GDM1 (cell line): Measurements from ENCODE around the gene SMYD4.
"Not testable (repeated sequence)": the region's sequence is repeated elsewhere in the genome, so short reads cannot be mapped to it uniquely, and the experiment has no call there.

Source experiments
- DNase-seq: peaks from one replicate; lab custom pipeline; 2025; lab: John Stamatoyannopoulos, UW

The SMYD4 gene

GRCh38 chr17:1779571-1780131 lies 50.1 kb downstream of the SMYD4 start:
- no peak for DNase-seq

- DNase-seq, result no peak
Observed at GRCh38 chr17:1776857-1777256, 52.8 kb downstream of the SMYD4 start.

- no peak for DNase-seq
Observed at GRCh38 chr17:1776328-1776727, 53.4 kb downstream of the SMYD4 start.

- no peak for DNase-seq
Observed at GRCh38 chr17:1774390-1775176, 55.1 kb downstream of the SMYD4 start.

- DNase-seq, result no peak
Observed at GRCh38 chr17:1773696-1774181, 56.0 kb downstream of the SMYD4 start.

GRCh38 chr17:1773000-1773695 lies 56.6 kb downstream of the SMYD4 start:
- not testable (repeated sequence) for DNase-seq

GRCh38 chr17:1769822-1770477 lies 59.8 kb downstream of the SMYD4 start:
- no peak for DNase-seq

- DNase-seq, result no peak
Observed at GRCh38 chr17:1767358-1767757, 62.3 kb downstream of the SMYD4 start.

GRCh38 chr17:1766382-1767135 lies 63.1 kb downstream of the SMYD4 start:
- DNase-seq, result no peak

- DNase-seq, result no peak
Observed at GRCh38 chr17:1765576-1765975, 64.1 kb downstream of the SMYD4 start.

- not testable (repeated sequence) for DNase-seq
Observed at GRCh38 chr17:1764705-1765104, 65.0 kb downstream of the SMYD4 start.

- DNase-seq, result peak; percentile 27
Observed at GRCh38 chr17:1764284-1764683, 65.4 kb downstream of the SMYD4 start.

- DNase-seq, result no peak
Observed at GRCh38 chr17:1762901-1763898, 66.5 kb downstream of the SMYD4 start.

GRCh38 chr17:1762233-1762900 lies 67.3 kb downstream of the SMYD4 start:
- no peak for DNase-seq

GRCh38 chr17:1759529-1759928 lies 70.2 kb downstream of the SMYD4 start:
- no peak for DNase-seq

- no peak for DNase-seq
Observed at GRCh38 chr17:1758807-1759206, 70.9 kb downstream of the SMYD4 start.

- DNase-seq, result no peak
Observed at GRCh38 chr17:1755827-1756262, 73.9 kb downstream of the SMYD4 start.

GRCh38 chr17:1755252-1755826 lies 74.4 kb downstream of the SMYD4 start:
- DNase-seq, result no peak

- DNase-seq, result no peak
Observed at GRCh38 chr17:1754430-1755112, 75.1 kb downstream of the SMYD4 start.
